ENCODE data around the gene HNRNPAB. TPM values are rescaled to one million over a fixed set of nuclear protein-coding genes. Genes with fewer than 3 reads are reported as not detected.

HNRNPAB gene
- total RNA-seq, 1 donor from 2014 or later, result 199 TPM

GRCh38 chr5:178235588-178235974 is 31.2 kb downstream of the HNRNPAB start:
- H3K79me2 ChIP-seq (ENCODE audit: insufficient read depth, low read length), result peaks cover 15% of the 10 kb centered on the region
- H3K9me3 ChIP-seq (ENCODE audit: insufficient read depth, low read depth, low read length), result no peaks in the 10 kb centered on the region
- peaks cover 10% of the 10 kb centered on the region for H3K4me1 Mint-ChIP-seq (ENCODE audit: low read depth, unreplicated experiment)
- H3K4me1 ChIP-seq (ENCODE audit: insufficient read depth, low read length), result peaks cover 20% of the 10 kb centered on the region
- no peak overlapping the region for H2AFZ ChIP-seq (ENCODE audit: low read depth, low read length)
- no peak overlapping the region for H3K4me3 Mint-ChIP-seq (ENCODE audit: unreplicated experiment)
- no peak overlapping the region for H3K27ac Mint-ChIP-seq (ENCODE audit: unreplicated experiment)
- H3K9ac ChIP-seq (ENCODE audit: low read length), result no peak overlapping the region
- no peak overlapping the region for H3K4me2 ChIP-seq (ENCODE audit: low read length)
- DNase-seq (ENCODE audit: low read depth) (no peak), FAIRE-seq (no peak)
- H3K27me3 Mint-ChIP-seq (ENCODE audit: low read depth, unreplicated experiment), result peaks cover 2% of the 10 kb centered on the region
- H3K36me3 Mint-ChIP-seq (ENCODE audit: low read depth, unreplicated experiment), result peaks cover 2% of the 10 kb centered on the region
- H3K9me3 Mint-ChIP-seq (ENCODE audit: unreplicated experiment), result no peaks in the 10 kb centered on the region
- no peaks in the 10 kb centered on the region for H3K36me3 ChIP-seq (ENCODE audit: insufficient read depth, low read length)
- H4K20me1 ChIP-seq (ENCODE audit: insufficient read depth, low read length), result peaks cover 7% of the 10 kb centered on the region
- TF ChIP-seq CTCF (IDR thresholded peaks at IDR 0.05; ENCODE audit: insufficient read depth, low read depth, low read length) (no peak), EZH2 (IDR thresholded peaks at IDR 0.05; ENCODE audit: insufficient read depth, low read length) (no peak)
- no peaks in the 10 kb centered on the region for H3K27me3 ChIP-seq (ENCODE audit: insufficient read depth, low read length)
- H3K4me3 ChIP-seq (ENCODE audit: insufficient read depth, low read depth, low read length), result no peak overlapping the region
- H3K27ac ChIP-seq (ENCODE audit: low read depth, low read length), result no peak overlapping the region

- Mint-ChIP-seq H3K9me3 (ENCODE audit: unreplicated experiment) (no peaks in the 10 kb centered on the region), H3K27me3 (ENCODE audit: low read depth, unreplicated experiment) (peaks cover 2% of the 10 kb centered on the region), H3K4me1 (ENCODE audit: low read depth, unreplicated experiment) (peaks cover 6% of the 10 kb centered on the region), H3K4me3 (ENCODE audit: unreplicated experiment) (no peak overlapping the region), H3K36me3 (ENCODE audit: low read depth, unreplicated experiment) (peaks cover 2% of the 10 kb centered on the region), H3K27ac (ENCODE audit: unreplicated experiment) (no peak overlapping the region)
- Histone ChIP-seq H3K27me3 (ENCODE audit: insufficient read depth, low read length) (no peaks in the 10 kb centered on the region), H3K4me2 (ENCODE audit: low read length) (no peak overlapping the region), H4K20me1 (ENCODE audit: insufficient read depth, low read length) (peaks cover 2% of the 10 kb centered on the region), H3K9ac (ENCODE audit: low read length) (no peak overlapping the region), H3K4me3 (ENCODE audit: insufficient read depth, low read depth, low read length) (no peak overlapping the region), H2AFZ (ENCODE audit: low read depth, low read length) (no peak overlapping the region), H3K79me2 (ENCODE audit: insufficient read depth, low read length) (peaks cover 10% of the 10 kb centered on the region), H3K4me1 (ENCODE audit: insufficient read depth, low read length) (peaks cover 14% of the 10 kb centered on the region), H3K27ac (ENCODE audit: low read depth, low read length) (no peak overlapping the region), H3K36me3 (ENCODE audit: insufficient read depth, low read length) (no peaks in the 10 kb centered on the region), H3K9me3 (ENCODE audit: insufficient read depth, low read depth, low read length) (no peaks in the 10 kb centered on the region)
- TF ChIP-seq EZH2 (IDR thresholded peaks at IDR 0.05; ENCODE audit: insufficient read depth, low read length) (no peak), CTCF (IDR thresholded peaks at IDR 0.05; ENCODE audit: insufficient read depth, low read depth, low read length) (no peak)
- no peak for FAIRE-seq
- no peak for DNase-seq (ENCODE audit: low read depth)
These were observed 31.8 kb downstream of the HNRNPAB start for GRCh38 chr5:178236126-178236525.

- peaks cover 4% of the 10 kb centered on the region for H3K79me2 ChIP-seq (ENCODE audit: insufficient read depth, low read length)
These were observed 32.3 kb downstream of the HNRNPAB start for GRCh38 chr5:178236679-178237078.

More at GRCh38 chr5:178236679-178237078, 32.3 kb downstream of the HNRNPAB start:
- DNase-seq (ENCODE audit: low read depth) (no peak), FAIRE-seq (no peak)
- H3K4me1 ChIP-seq (ENCODE audit: insufficient read depth, low read length), result peaks cover 9% of the 10 kb centered on the region
- no peak overlapping the region for H3K27ac ChIP-seq (ENCODE audit: low read depth, low read length)
- no peak overlapping the region for H3K4me2 ChIP-seq (ENCODE audit: low read length)
- Mint-ChIP-seq H3K9me3 (ENCODE audit: unreplicated experiment) (no peaks in the 10 kb centered on the region), H3K36me3 (ENCODE audit: low read depth, unreplicated experiment) (no peaks in the 10 kb centered on the region), H3K4me1 (ENCODE audit: low read depth, unreplicated experiment) (peaks cover under 1% of the 10 kb centered on the region), H3K27ac (ENCODE audit: unreplicated experiment) (no peak overlapping the region), H3K27me3 (ENCODE audit: low read depth, unreplicated experiment) (peaks cover 2% of the 10 kb centered on the region), H3K4me3 (ENCODE audit: unreplicated experiment) (no peak overlapping the region)
- no peak overlapping the region for H3K4me3 ChIP-seq (ENCODE audit: insufficient read depth, low read depth, low read length)
- H2AFZ ChIP-seq (ENCODE audit: low read depth, low read length), result no peak overlapping the region
- no peaks in the 10 kb centered on the region for H4K20me1 ChIP-seq (ENCODE audit: insufficient read depth, low read length)
- no peak for TF ChIP-seq CTCF (IDR thresholded peaks at IDR 0.05; ENCODE audit: insufficient read depth, low read depth, low read length)
- TF ChIP-seq EZH2 (IDR thresholded peaks at IDR 0.05; ENCODE audit: insufficient read depth, low read length), result no peak
- H3K27me3 ChIP-seq (ENCODE audit: insufficient read depth, low read length), result no peaks in the 10 kb centered on the region
- H3K9me3 ChIP-seq (ENCODE audit: insufficient read depth, low read depth, low read length), result no peaks in the 10 kb centered on the region
- no peaks in the 10 kb centered on the region for H3K36me3 ChIP-seq (ENCODE audit: insufficient read depth, low read length)
- no peak overlapping the region for H3K9ac ChIP-seq (ENCODE audit: low read length)
